Measurements from ENCODE around the gene IGSF21.

DNA sequence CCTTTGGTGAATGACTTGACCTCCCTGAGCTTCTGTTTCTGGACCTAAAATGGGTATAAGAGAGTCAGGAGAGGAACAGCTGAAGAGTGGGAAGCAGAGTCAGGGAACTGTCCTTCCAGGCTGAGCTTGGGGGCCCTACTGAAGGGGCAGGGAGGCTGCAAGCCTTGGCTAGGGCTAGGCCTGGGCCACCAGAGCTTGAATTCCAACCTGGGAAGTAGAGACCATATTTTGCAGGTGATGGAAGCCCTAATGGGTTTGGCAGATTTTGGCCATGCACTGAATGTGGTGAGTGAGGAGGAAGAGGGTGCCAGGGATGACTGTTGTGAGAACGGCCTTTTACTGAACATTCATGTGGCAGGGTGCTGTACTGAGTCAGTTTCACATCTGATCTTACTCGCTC lies 303.7 kb downstream of the IGSF21 start:
- TF ChIP-seq, protein P1, sequence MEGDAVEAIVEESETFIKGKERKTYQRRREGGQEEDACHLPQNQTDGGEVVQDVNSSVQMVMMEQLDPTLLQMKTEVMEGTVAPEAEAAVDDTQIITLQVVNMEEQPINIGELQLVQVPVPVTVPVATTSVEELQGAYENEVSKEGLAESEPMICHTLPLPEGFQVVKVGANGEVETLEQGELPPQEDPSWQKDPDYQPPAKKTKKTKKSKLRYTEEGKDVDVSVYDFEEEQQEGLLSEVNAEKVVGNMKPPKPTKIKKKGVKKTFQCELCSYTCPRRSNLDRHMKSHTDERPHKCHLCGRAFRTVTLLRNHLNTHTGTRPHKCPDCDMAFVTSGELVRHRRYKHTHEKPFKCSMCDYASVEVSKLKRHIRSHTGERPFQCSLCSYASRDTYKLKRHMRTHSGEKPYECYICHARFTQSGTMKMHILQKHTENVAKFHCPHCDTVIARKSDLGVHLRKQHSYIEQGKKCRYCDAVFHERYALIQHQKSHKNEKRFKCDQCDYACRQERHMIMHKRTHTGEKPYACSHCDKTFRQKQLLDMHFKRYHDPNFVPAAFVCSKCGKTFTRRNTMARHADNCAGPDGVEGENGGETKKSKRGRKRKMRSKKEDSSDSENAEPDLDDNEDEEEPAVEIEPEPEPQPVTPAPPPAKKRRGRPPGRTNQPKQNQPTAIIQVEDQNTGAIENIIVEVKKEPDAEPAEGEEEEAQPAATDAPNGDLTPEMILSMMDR (IDR thresholded peaks at IDR 0.05), result no peak
- TF ChIP-seq EP300 (IDR thresholded peaks at IDR 0.05) (no peak), POLR2A (IDR thresholded peaks at IDR 0.05) (no peak)

Measured in gastroesophageal sphincter (tissue), 3 donors.